ENCODE data around the gene IRGC. TPM values are rescaled to one million over a fixed set of nuclear protein-coding genes. Genes with fewer than 3 reads are reported as not detected.

Gene IRGC
- total RNA-seq, 2 experiments from 2014 or later: not detected

- Mint-ChIP-seq H3K36me3 (ENCODE audit: low read depth) (peaks cover 84% of the 10 kb centered on the region), H3K4me3 (no peak overlapping the region), H3K27me3 (no peaks in the 10 kb centered on the region), H3K9me3 (no peaks in the 10 kb centered on the region), H3K27ac (no peak overlapping the region), H3K4me1 (peaks cover 25% of the 10 kb centered on the region)
- POLR2A ChIA-PET: interaction anchor here (0.7 kb wide), 1 partner anchor 20 kb away, joined by 3 read pairs; no protein-coding TSS in a partner anchor
- CTCF ChIA-PET: interaction anchor here (1.4 kb wide), 1 partner anchor 67 kb away, joined by 3 read pairs; no protein-coding TSS in a partner anchor
- DNase-seq: no peak
Observed at GRCh38 chr19:43735957-43736356, 20.1 kb downstream of the IRGC start.

GRCh38 chr19:43738780-43739211 is 22.9 kb downstream of the IRGC start:
- Mint-ChIP-seq H3K4me1 (peaks cover 28% of the 10 kb centered on the region), H3K27me3 (no peaks in the 10 kb centered on the region), H3K27ac (peak overlapping the region; percentile 61), H3K4me3 (no peak overlapping the region), H3K36me3 (ENCODE audit: low read depth) (peaks cover 76% of the 10 kb centered on the region), H3K9me3 (no peaks in the 10 kb centered on the region)
- CTCF ChIA-PET: interaction anchor here (0.6 to 1.0 kb wide), 2 partner anchors 15 to 70 kb away, joined by 3 to 4 read pairs; no protein-coding TSS in a partner anchor
- POLR2A ChIA-PET: interaction anchor here (1.0 kb wide), 1 partner anchor 16 kb away, joined by 3 read pairs; the partner anchor contains the start of gene SMG9
- DNase-seq: no peak

GRCh38 chr19:43739439-43740235 is 23.8 kb downstream of the IRGC start:
- DNase-seq: no peak
- Mint-ChIP-seq H3K36me3 (ENCODE audit: low read depth) (peaks cover 78% of the 10 kb centered on the region), H3K27me3 (no peaks in the 10 kb centered on the region), H3K27ac (peak overlapping the region; percentile 75), H3K4me1 (peaks cover 28% of the 10 kb centered on the region), H3K4me3 (no peak overlapping the region), H3K9me3 (no peaks in the 10 kb centered on the region)
- ChIA-PET POLR2A (interaction anchor here (1.0 kb wide), 1 partner anchor 15 kb away, joined by 3 read pairs; the partner anchor contains the start of gene SMG9), CTCF (interaction anchor here (0.6 to 1.4 kb wide), 3 partner anchors 14 to 71 kb away, joined by 3 to 6 read pairs (median 4); no protein-coding TSS in a partner anchor)

- POLR2A ChIA-PET: no interaction called here
- Mint-ChIP-seq H3K4me1 (peaks cover 35% of the 10 kb centered on the region), H3K4me3 (no peak overlapping the region), H3K27ac (peak overlapping the region; percentile 65), H3K27me3 (no peaks in the 10 kb centered on the region), H3K9me3 (no peaks in the 10 kb centered on the region), H3K36me3 (ENCODE audit: low read depth) (peaks cover 78% of the 10 kb centered on the region)
- CTCF ChIA-PET: no interaction called here
- no peak for DNase-seq
Observed at GRCh38 chr19:43741075-43741825, 25.4 kb downstream of the IRGC start.

GRCh38 chr19:43743059-43743458 is 27.2 kb downstream of the IRGC start:
- Mint-ChIP-seq H3K4me1 (peaks cover 40% of the 10 kb centered on the region), H3K9me3 (no peaks in the 10 kb centered on the region), H3K36me3 (ENCODE audit: low read depth) (peaks cover 76% of the 10 kb centered on the region), H3K27ac (no peak overlapping the region), H3K27me3 (no peaks in the 10 kb centered on the region), H3K4me3 (no peak overlapping the region)
- DNase-seq: no peak
- ChIA-PET CTCF (interaction anchor here (0.7 to 2.2 kb wide), 3 partner anchors 11 to 594 kb away, joined by 3 to 8 read pairs (median 4); no protein-coding TSS in a partner anchor), POLR2A (interaction anchor here (1.0 kb wide), 1 partner anchor 13 kb away, joined by 3 read pairs; no protein-coding TSS in a partner anchor)

GRCh38 chr19:43747557-43748204 is 31.8 kb downstream of the IRGC start:
- H3K27ac Mint-ChIP-seq: peak overlapping the region; percentile 90
- CTCF ChIA-PET: interaction anchor here (0.7 to 2.6 kb wide), 2 partner anchors 19 to 37 kb away, joined by 4 to 35 read pairs; no protein-coding TSS in a partner anchor
- H3K4me3 Mint-ChIP-seq: peak overlapping the region; percentile 25
- H3K27me3 Mint-ChIP-seq: no peaks in the 10 kb centered on the region
- no peak for DNase-seq
- POLR2A ChIA-PET: no interaction called here
- H3K36me3 Mint-ChIP-seq (ENCODE audit: low read depth): peaks cover 74% of the 10 kb centered on the region
- peaks cover 42% of the 10 kb centered on the region for H3K4me1 Mint-ChIP-seq
- H3K9me3 Mint-ChIP-seq: no peaks in the 10 kb centered on the region

- ChIA-PET CTCF (no interaction called here), POLR2A (no interaction called here)
- no peak for DNase-seq
- H3K4me1 Mint-ChIP-seq: peaks cover 47% of the 10 kb centered on the region
- H3K9me3 Mint-ChIP-seq: no peaks in the 10 kb centered on the region
- H3K36me3 Mint-ChIP-seq (ENCODE audit: low read depth): peaks cover 75% of the 10 kb centered on the region
- no peak overlapping the region for H3K4me3 Mint-ChIP-seq
- peak overlapping the region; percentile 90 for H3K27ac Mint-ChIP-seq
- H3K27me3 Mint-ChIP-seq: no peaks in the 10 kb centered on the region
Observed at GRCh38 chr19:43748205-43748594, 32.3 kb downstream of the IRGC start.

GRCh38 chr19:43748685-43749084 is 32.8 kb downstream of the IRGC start:
- peaks cover 49% of the 10 kb centered on the region for H3K4me1 Mint-ChIP-seq
- no peak overlapping the region for H3K4me3 Mint-ChIP-seq
- CTCF ChIA-PET: no interaction called here
- no peaks in the 10 kb centered on the region for H3K9me3 Mint-ChIP-seq
- POLR2A ChIA-PET: no interaction called here
- peak overlapping the region; percentile 66 for H3K27ac Mint-ChIP-seq
- DNase-seq: no peak
- H3K36me3 Mint-ChIP-seq (ENCODE audit: low read depth): peaks cover 75% of the 10 kb centered on the region
- H3K27me3 Mint-ChIP-seq: no peaks in the 10 kb centered on the region

- H3K4me1 Mint-ChIP-seq: peaks cover 54% of the 10 kb centered on the region
- CTCF ChIA-PET: interaction anchor here (1.1 kb wide), 1 partner anchor 17 kb away, joined by 3 read pairs; no protein-coding TSS in a partner anchor
- no peaks in the 10 kb centered on the region for H3K9me3 Mint-ChIP-seq
- no peak overlapping the region for H3K27ac Mint-ChIP-seq
- no peaks in the 10 kb centered on the region for H3K27me3 Mint-ChIP-seq
- no peak for DNase-seq
- POLR2A ChIA-PET: interaction anchor here (0.9 to 1.0 kb wide), 2 partner anchors 14 to 31 kb away, joined by 3 read pairs; no protein-coding TSS in a partner anchor
- no peak overlapping the region for H3K4me3 Mint-ChIP-seq
- H3K36me3 Mint-ChIP-seq (ENCODE audit: low read depth): peaks cover 75% of the 10 kb centered on the region
Observed at GRCh38 chr19:43749152-43749551, 33.3 kb downstream of the IRGC start.

GRCh38 chr19:43749898-43750297 is 34.0 kb downstream of the IRGC start:
- Mint-ChIP-seq H3K4me1 (peaks cover 56% of the 10 kb centered on the region), H3K36me3 (ENCODE audit: low read depth) (peaks cover 72% of the 10 kb centered on the region), H3K9me3 (no peaks in the 10 kb centered on the region), H3K4me3 (no peak overlapping the region), H3K27ac (no peak overlapping the region), H3K27me3 (no peaks in the 10 kb centered on the region)
- no peak for DNase-seq
- CTCF ChIA-PET: interaction anchor here (1.1 kb wide), 1 partner anchor 16 kb away, joined by 3 read pairs; no protein-coding TSS in a partner anchor
- POLR2A ChIA-PET: interaction anchor here (0.8 to 1.0 kb wide), 3 partner anchors 13 to 30 kb away, joined by 3 read pairs; no protein-coding TSS in a partner anchor

GRCh38 chr19:43751466-43752220 is 35.8 kb downstream of the IRGC start:
- ChIA-PET CTCF (interaction anchor here (0.5 to 8.5 kb wide), 6 partner anchors 15 to 250 kb away, joined by 3 to 111 read pairs (median 3); partner anchors contain the start of gene KCNN4), POLR2A (interaction anchor here (0.7 to 8.2 kb wide), 3 partner anchors 8 to 27 kb away, joined by 3 to 259 read pairs (median 149); partner anchors contain the start of gene KCNN4)
- Mint-ChIP-seq H3K9me3 (no peaks in the 10 kb centered on the region), H3K36me3 (ENCODE audit: low read depth) (peaks cover 74% of the 10 kb centered on the region), H3K27ac (peak overlapping the region; percentile 99), H3K4me3 (no peak overlapping the region), H3K27me3 (no peaks in the 10 kb centered on the region), H3K4me1 (peaks cover 61% of the 10 kb centered on the region)
- DNase-seq: no peak
